Upper lobe of right lung (tissue), 1 donor: ENCODE data around the gene AGT. TPM values are rescaled to one million over a fixed set of nuclear protein-coding genes. Genes with fewer than 3 reads are reported as not detected.

Experiments used
- ATAC-seq: fragments of 200-7000 bp; cut with Tn5 transposase; one replicate; pipeline ENCODE4 v1.9.1; 2020; ENCODE audit warnings: mild to moderate bottlenecking, moderate library complexity
- DNase-seq: peaks from one replicate; pipeline ENCODE4 v3.0.0-alpha.2; 2020
- H3K27ac ChIP-seq: fragments of 200-600 bp; one replicate; pipeline ENCODE4 v1.8.0; 2022
- H3K27me3 ChIP-seq: fragments of 200-600 bp; one replicate; pipeline ENCODE4 v1.8.0; 2022; ENCODE audit warnings: mild to moderate bottlenecking
- H3K36me3 ChIP-seq: fragments of 200-600 bp; one replicate; pipeline ENCODE4 v1.8.0; 2022
- H3K4me1 ChIP-seq: fragments of 200-600 bp; one replicate; pipeline ENCODE4 v1.8.0; 2022
- H3K4me3 ChIP-seq: fragments of 200-600 bp; one replicate; pipeline ENCODE4 v1.8.0; 2022; ENCODE audit warnings: mild to moderate bottlenecking
- H3K9me3 ChIP-seq: fragments of 200-600 bp; one replicate; pipeline ENCODE4 v1.8.0; 2022
- intact Hi-C: fragments of 100-400 bp; cut with DNase I; formaldehyde crosslinking; loops from one replicate; pipeline ENCODE4 v1.11.0; 2022
- total RNA-seq: library from RNA; stranded (reverse); fragmentation: NEBNext Ultra II Directional; extraction: Animal tissue kit (Norgen Biotek cat#: 25700); gene quantifications from one replicate; pipeline ENCODE4 v1.2.1, GENCODE V29; 2021
- TF ChIP-seq, protein P1 (sequence below): fragments of 200-600 bp; IDR thresholded peaks from one replicate; pipeline ENCODE4 v1.8.0; 2022; ENCODE audit warnings: antibody characterized with exemption
- donor health status: DM: no; HTN: yes; CAD: no; lungs with severe emphysema.

Gene AGT
- total RNA-seq, 1 donor from 2014 or later = 1.8 TPM

GRCh38 chr1:230739564-230740290 is 25.8 kb upstream of the AGT start:
- H3K4me1 ChIP-seq = no peaks in the 10 kb centered on the region
- no peak overlapping the region for H3K27ac ChIP-seq
- TF ChIP-seq, protein P1, sequence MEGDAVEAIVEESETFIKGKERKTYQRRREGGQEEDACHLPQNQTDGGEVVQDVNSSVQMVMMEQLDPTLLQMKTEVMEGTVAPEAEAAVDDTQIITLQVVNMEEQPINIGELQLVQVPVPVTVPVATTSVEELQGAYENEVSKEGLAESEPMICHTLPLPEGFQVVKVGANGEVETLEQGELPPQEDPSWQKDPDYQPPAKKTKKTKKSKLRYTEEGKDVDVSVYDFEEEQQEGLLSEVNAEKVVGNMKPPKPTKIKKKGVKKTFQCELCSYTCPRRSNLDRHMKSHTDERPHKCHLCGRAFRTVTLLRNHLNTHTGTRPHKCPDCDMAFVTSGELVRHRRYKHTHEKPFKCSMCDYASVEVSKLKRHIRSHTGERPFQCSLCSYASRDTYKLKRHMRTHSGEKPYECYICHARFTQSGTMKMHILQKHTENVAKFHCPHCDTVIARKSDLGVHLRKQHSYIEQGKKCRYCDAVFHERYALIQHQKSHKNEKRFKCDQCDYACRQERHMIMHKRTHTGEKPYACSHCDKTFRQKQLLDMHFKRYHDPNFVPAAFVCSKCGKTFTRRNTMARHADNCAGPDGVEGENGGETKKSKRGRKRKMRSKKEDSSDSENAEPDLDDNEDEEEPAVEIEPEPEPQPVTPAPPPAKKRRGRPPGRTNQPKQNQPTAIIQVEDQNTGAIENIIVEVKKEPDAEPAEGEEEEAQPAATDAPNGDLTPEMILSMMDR = no peak
- H3K9me3 ChIP-seq = no peaks in the 10 kb centered on the region
- ATAC-seq (no peak), DNase-seq (no peak)
- no peaks in the 10 kb centered on the region for H3K27me3 ChIP-seq
- intact Hi-C loops = no loop called here
- no peaks in the 10 kb centered on the region for H3K36me3 ChIP-seq
- no peak overlapping the region for H3K4me3 ChIP-seq

DNA sequence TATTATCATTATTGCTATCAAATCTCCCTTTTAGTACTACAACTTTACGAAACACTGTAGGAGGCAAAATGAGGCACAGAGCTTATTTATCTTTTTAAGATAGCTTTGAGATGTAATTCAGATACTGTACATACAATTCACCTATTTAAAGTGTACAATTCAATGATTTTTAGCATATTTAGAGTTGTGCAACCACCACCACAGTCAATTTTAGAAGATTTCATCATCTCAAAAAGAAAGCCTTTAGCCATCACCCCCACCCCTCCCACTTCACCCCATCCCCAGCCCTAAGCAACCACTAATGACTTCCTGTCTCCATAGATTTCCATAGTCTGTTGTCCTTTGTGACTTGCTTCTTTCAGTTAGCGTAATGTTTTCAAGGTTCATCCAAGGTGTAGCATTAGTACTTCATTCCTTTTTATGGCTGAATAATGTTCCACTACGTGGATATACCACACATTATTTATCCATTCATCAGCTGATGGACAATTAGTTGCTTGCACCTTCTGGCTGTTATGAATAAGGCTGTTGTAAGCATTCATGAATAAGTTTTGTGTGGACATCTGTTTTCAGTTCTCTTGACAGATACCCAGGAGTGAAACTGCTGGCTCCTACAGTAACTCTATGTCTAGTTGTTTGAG is 23.8 kb upstream of the AGT start:
- no peaks in the 10 kb centered on the region for H3K4me1 ChIP-seq
- intact Hi-C loops = no loop called here
- TF ChIP-seq, protein P1 = no peak

GRCh38 chr1:230735447-230735846 is 21.5 kb upstream of the AGT start:
- intact Hi-C loops = no loop called here
- no peak overlapping the region for H3K27ac ChIP-seq
- ATAC-seq (peak; percentile 86), DNase-seq (no peak)
- TF ChIP-seq, protein P1 = no peak
- no peaks in the 10 kb centered on the region for H3K9me3 ChIP-seq
- H3K36me3 ChIP-seq = no peaks in the 10 kb centered on the region
- H3K4me1 ChIP-seq = no peaks in the 10 kb centered on the region
- H3K27me3 ChIP-seq = no peaks in the 10 kb centered on the region
- H3K4me3 ChIP-seq = no peak overlapping the region

More for the DNA sequence above, 23.8 kb upstream of the AGT start:
- Histone ChIP-seq H3K27ac (no peak overlapping the region), H3K4me3 (no peak overlapping the region), H3K36me3 (no peaks in the 10 kb centered on the region), H3K27me3 (no peaks in the 10 kb centered on the region), H3K9me3 (no peaks in the 10 kb centered on the region)
- no peak for DNase-seq
- ATAC-seq = no peak

DNA sequence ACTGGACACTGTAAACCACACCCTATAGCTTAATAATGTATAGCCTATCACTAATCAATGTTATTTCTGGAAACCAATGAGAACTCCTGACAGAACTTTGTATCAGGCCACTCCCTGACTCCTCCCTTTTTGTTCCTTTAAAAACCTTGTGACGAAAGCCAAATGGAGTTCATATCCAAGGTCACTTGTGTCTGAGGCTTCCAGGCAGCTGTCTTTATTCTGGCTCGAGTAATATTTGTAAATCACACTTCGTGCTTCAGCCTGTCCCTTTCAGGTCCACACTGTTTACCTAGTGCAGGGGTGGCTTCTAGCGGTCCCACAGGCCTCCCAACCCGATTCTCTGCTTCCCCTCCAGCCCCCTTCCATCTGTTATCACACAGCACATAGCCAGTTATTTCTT is 17.1 kb upstream of the AGT start:
- H3K27ac ChIP-seq = no peak overlapping the region
- H3K9me3 ChIP-seq = no peaks in the 10 kb centered on the region
- no peaks in the 10 kb centered on the region for H3K4me1 ChIP-seq
- H3K4me3 ChIP-seq = no peak overlapping the region
- intact Hi-C loops = no loop called here
- no peaks in the 10 kb centered on the region for H3K36me3 ChIP-seq
- no peak for ATAC-seq
- TF ChIP-seq, protein P1 = no peak
- DNase-seq = no peak
- H3K27me3 ChIP-seq = no peaks in the 10 kb centered on the region

DNA sequence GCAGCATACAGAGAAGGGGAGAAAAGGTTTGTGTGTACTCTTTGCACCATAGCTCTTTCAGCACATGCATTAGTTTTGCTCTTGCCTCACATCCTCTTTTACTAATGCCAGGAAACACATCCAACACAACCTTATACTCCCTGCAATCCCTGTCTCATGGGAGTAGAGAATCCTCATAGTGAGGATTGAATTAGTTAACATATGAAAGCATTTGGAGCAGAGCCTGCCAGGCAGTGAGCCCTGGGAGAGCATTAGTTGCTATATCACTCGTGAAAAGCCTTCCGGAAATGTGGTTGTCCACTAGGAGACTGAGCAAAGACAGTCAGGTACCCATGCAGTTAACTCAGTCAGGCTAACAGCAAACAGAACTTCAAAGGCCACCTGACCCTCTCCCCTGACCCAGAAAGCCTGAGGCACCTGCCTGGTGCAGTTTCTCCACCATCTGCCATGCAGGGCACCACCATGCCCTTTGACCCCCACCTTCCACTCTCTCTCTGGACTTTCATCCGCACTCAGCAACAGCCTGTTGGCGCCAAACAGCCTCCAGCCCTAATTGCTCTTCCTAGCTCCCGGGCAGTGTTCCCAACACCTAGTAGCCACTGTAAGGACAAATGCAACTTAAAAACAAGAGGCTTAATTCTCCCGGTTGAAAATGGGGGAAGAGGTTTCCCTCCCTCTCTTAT is 14.9 kb upstream of the AGT start:
- H3K4me1 ChIP-seq = no peaks in the 10 kb centered on the region
- no peak for DNase-seq
- no peaks in the 10 kb centered on the region for H3K27me3 ChIP-seq
- TF ChIP-seq, protein P1 = no peak
- no peaks in the 10 kb centered on the region for H3K36me3 ChIP-seq
- no peak overlapping the region for H3K27ac ChIP-seq
- no peak overlapping the region for H3K4me3 ChIP-seq
- ATAC-seq = no peak
- H3K9me3 ChIP-seq = no peaks in the 10 kb centered on the region
- intact Hi-C loops = no loop called here
